ENCODE data around the gene CAMK1G. TPM values are rescaled to one million over a fixed set of nuclear protein-coding genes. Genes with fewer than 3 reads are reported as not detected.

Gene CAMK1G
- total and polyA plus RNA-seq, 10 of the 15 experiments (the other 5 are each of a cell fraction or from before 2014, with no cell fraction given) = 0.18 to 0.20 TPM; not detected in 8

DNA sequence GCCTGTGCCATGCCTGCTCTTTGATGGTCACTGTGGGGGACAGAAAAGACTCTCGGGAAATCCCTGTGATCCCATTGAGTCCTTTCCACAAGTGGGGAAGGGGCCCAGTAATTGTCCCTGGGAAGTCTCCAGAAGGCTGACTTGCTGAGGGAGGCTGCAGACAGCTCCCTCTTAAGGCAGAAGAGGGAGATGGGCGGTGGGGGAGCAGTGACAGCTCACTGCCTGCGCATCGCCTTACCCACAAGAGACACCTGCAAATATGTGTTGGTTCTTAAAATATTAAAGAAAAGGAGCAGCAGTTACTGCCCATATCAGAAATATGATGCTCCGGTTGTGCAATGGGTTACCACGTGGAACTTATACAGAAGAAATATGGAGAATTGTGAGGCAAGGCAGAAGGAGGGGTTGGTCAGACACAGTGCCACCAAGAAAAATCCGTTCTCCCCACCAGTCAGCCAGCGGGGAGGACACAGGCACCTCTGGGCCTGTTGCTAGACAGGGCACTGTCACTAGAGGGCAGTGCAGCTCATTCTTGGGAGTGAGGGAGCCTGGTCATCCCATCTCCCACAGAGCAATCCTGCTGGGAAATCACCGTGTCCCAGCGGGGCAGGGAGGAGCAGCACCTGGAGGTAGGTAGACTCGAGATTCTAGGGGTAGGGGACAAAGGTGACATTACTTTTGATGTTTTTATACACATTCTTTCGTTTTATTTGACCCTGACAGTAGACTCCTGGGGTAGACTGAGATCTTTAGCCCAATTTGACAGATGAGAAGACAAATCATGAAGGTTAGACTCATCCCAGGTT lies 6.9 kb upstream of the CAMK1G start:
- DNase-seq (ENCODE audit: low read depth, low spot score) (peak; percentile 12), ATAC-seq (peak; percentile 99), FAIRE-seq (peak; percentile 31)
- WGBS (ENCODE audit: insufficient coverage, insufficient replicate concordance, low lambda C conversion rate, missing lambda C conversion rate) = 12% methylated on average over 12 of the region's 12 CpGs
- H3K4me3 ChIP-seq = no peak overlapping the region
- no peaks in the 10 kb centered on the region for H3K4me1 ChIP-seq (ENCODE audit: control insufficient read depth, insufficient read depth, low read length)
- no peaks in the 10 kb centered on the region for H3K36me3 ChIP-seq (ENCODE audit: control insufficient read depth in 2 of 2, insufficient read depth in 2 of 2, low read length in 1 of 2)
- H3K9ac ChIP-seq (ENCODE audit: control insufficient read depth, insufficient read depth, low read length) = no peak overlapping the region
- H4K20me1 ChIP-seq (ENCODE audit: control insufficient read depth, insufficient read depth) = no peaks in the 10 kb centered on the region
- ChIA-PET CTCF (interaction anchor here (0.9 to 24.2 kb wide), 26 partner anchors 9 to 246 kb away, joined by 3 to 307 read pairs (median 6); partner anchors contain the start of gene HSD11B1), POLR2A (interaction anchor here (0.6 kb wide), 1 partner anchor 47 kb away, joined by 3 read pairs; no protein-coding TSS in a partner anchor), SMC1A (ENCODE audit: uncharacterized antibody, unreplicated experiment) (interaction anchor here (1.0 to 3.7 kb wide), 5 partner anchors 26 to 173 kb away, joined by 3 to 30 read pairs (median 4); no protein-coding TSS in a partner anchor), RAD21 (ENCODE audit: unreplicated experiment) (interaction anchor here (0.9 to 1.5 kb wide), 6 partner anchors 51 to 173 kb away, joined by 3 to 7 read pairs (median 4); partner anchors contain the start of gene LAMB3)
- no TSS peak for BruUV-seq (replicated peaks)
- no peak overlapping the region for H3K4me2 ChIP-seq (ENCODE audit: control insufficient read depth, insufficient read depth)
- in situ Hi-C loops (cut with MboI) = loop anchor here (5.0 to 10.0 kb wide), 3 partner anchors 48 to 171 kb away; no protein-coding TSS in a partner anchor
- intact Hi-C loops (cut with micrococcal nuclease; ENCODE audit: unreplicated experiment) = loop anchor here (1.0 to 10.0 kb wide), 4 partner anchors 51 to 248 kb away; partner anchors contain the start of gene UTP25
- no peak overlapping the region for H3K27ac ChIP-seq (ENCODE audit: control insufficient read depth, insufficient read depth)
- H3K79me2 ChIP-seq (ENCODE audit: control insufficient read depth, insufficient read depth, low read length) = no peaks in the 10 kb centered on the region
- peaks cover 1 to 2% of the 10 kb centered on the region in 2 experiments; a peak in 3 of 4 replicates for H3K27me3 ChIP-seq (replicated peaks in 1 of 2; ENCODE audit: control insufficient read depth in 2 of 2, insufficient read depth in 2 of 2, low read length in 1 of 2)
- no peak overlapping the region for H2AFZ ChIP-seq (ENCODE audit: control insufficient read depth, low read depth, low read length)
- H3K9me3 ChIP-seq (replicated peaks; ENCODE audit: control insufficient read depth, insufficient read depth, low read length) = no peaks in the 10 kb centered on the region
- TF ChIP-seq CUX1 (IDR thresholded peaks at IDR 0.05; ENCODE audit: insufficient replicate concordance, low read depth, low read length) = no peak
- TF ChIP-seq MEF2A (IDR thresholded peaks at IDR 0.05; ENCODE audit: insufficient read depth, low read depth, low read length) = no peak
- TF ChIP-seq BMI1 (IDR thresholded peaks at IDR 0.05; ENCODE audit: borderline replicate concordance) = peak; percentile 62
- no peak for TF ChIP-seq BRCA1 (IDR thresholded peaks at IDR 0.05; ENCODE audit: low read depth, low read length)
- TF ChIP-seq KLF5 (IDR thresholded peaks at IDR 0.05; ENCODE audit: partially characterized antibody) = no peak
- TF ChIP-seq ZBTB33 (IDR thresholded peaks at IDR 0.05) = no peak
- no peak for TF ChIP-seq SUPT20H (IDR thresholded peaks at IDR 0.05; ENCODE audit: borderline replicate concordance, control insufficient read depth, low read depth, low read length)
- TF ChIP-seq JUND (IDR thresholded peaks at IDR 0.05; ENCODE audit: low read depth, low read length) = no peak
- TF ChIP-seq TBL1XR1 (IDR thresholded peaks at IDR 0.05; ENCODE audit: low read depth, low read length) = no peak
- no peak for TF ChIP-seq GATAD2B (conservative IDR thresholded peaks at IDR 0.05; ENCODE audit: low read depth)
- no peak for TF ChIP-seq NFIC (IDR thresholded peaks at IDR 0.05; ENCODE audit: low read depth, low read length)
- peak; percentile 86 for TF ChIP-seq RAD21 (IDR thresholded peaks at IDR 0.05; ENCODE audit: insufficient read depth, low read depth, low read length)
- TF ChIP-seq YY1 (IDR thresholded peaks at IDR 0.05; ENCODE audit: low read depth, low read length) = peak; percentile 31; the same call in 1 of the 2 replicates
- no peak for TF ChIP-seq ZNF274 (IDR thresholded peaks at IDR 0.05; ENCODE audit: insufficient read depth, insufficient read length)

Data from GM12878 (cell line).